ENCODE results near the gene PPP4C. TPM values are rescaled to one million over a fixed set of nuclear protein-coding genes. Genes with fewer than 3 reads are reported as not detected.

PPP4C gene
- total and polyA plus RNA-seq, 12 donors: 39.2 to 136 (median 80.8) TPM

- H3K4me3 ChIP-seq: peak overlapping the region; percentile 37 to 96 (median 66)
- H3K4me1 ChIP-seq (replicated peaks in 1 of 2): peaks cover 32 to 35% of the 10 kb centered on the region in 2 donors
- H3K27me3 ChIP-seq: no peaks in the 10 kb centered on the region
- 1 to 10% (median 7%) methylated on average over 19 to 27 of the region's 27 CpGs for WGBS, 4 donors
- intact Hi-C loops (cut with DNase I): no loop called here
- H3K9me3 ChIP-seq (replicated peaks in 1 of 3): no peaks in the 10 kb centered on the region
- peaks cover 0 to 24% of the 10 kb centered on the region in 2 donors for H3K36me3 ChIP-seq (replicated peaks in 1 of 2)
- TF ChIP-seq POLR2A (IDR thresholded peaks at IDR 0.05) (peak in 1 of 2 donors; percentile 46), CTCF (IDR thresholded peaks at IDR 0.05) (peak in 4 of 6 experiments; percentile 13 to 34 (median 26))
- peak; percentile 71 to 90 (median 79) for DNase-seq
- peak overlapping the region; percentile 92 to 100 (median 99) for H3K27ac ChIP-seq
Observed at GRCh38 chr16:30063893-30064728, 11.7 kb upstream of the PPP4C start.

GRCh38 chr16:30064729-30065101, 11.1 kb upstream of the PPP4C start:
- DNase-seq: no peak
- Histone ChIP-seq H3K4me1 (replicated peaks in 1 of 2) (peaks cover 37 to 41% of the 10 kb centered on the region in 2 donors), H3K9me3 (replicated peaks in 1 of 3) (no peaks in the 10 kb centered on the region), H3K4me3 (peak overlapping the region; percentile 37 to 96 (median 66)), H3K27ac (peak overlapping the region; percentile 92 to 100 (median 99)), H3K36me3 (replicated peaks in 1 of 2) (peaks cover 0 to 30% of the 10 kb centered on the region in 2 donors), H3K27me3 (no peaks in the 10 kb centered on the region)
- intact Hi-C loops (cut with DNase I): no loop called here
- WGBS, 4 donors: 0 to 1% (median 0%) methylated on average over 5 to 25 of the region's 25 CpGs
- TF ChIP-seq POLR2A (IDR thresholded peaks at IDR 0.05): peak in 1 of 2 donors; percentile 80
- no peak for TF ChIP-seq CTCF (IDR thresholded peaks at IDR 0.05)

GRCh38 chr16:30065102-30065942, 10.5 kb upstream of the PPP4C start, which contains the start of gene ALDOA:
TSS of gene ALDOA (plus strand) at chr16:30065760. CDS start at chr16:30066898, 1,138 bp downstream.
- peaks cover 0 to 36% of the 10 kb centered on the region in 2 donors for H3K36me3 ChIP-seq (replicated peaks in 1 of 2)
- intact Hi-C loops (cut with DNase I): no loop called here
- H3K27me3 ChIP-seq: no peaks in the 10 kb centered on the region
- WGBS, 4 donors: 0 to 1% (median 0%) methylated on average over 6 to 99 of the region's 99 CpGs
- H3K9me3 ChIP-seq (replicated peaks in 1 of 3): no peaks in the 10 kb centered on the region
- peak within 1 kb of the TSS; percentile 92 to 100 (median 99) for H3K27ac ChIP-seq
- peak; percentile 98 to 99 (median 99) for DNase-seq
- peak in 1 of 6 experiments; percentile 29 for TF ChIP-seq CTCF (IDR thresholded peaks at IDR 0.05)
- TF ChIP-seq POLR2A (IDR thresholded peaks at IDR 0.05): peak; percentile 99
- H3K4me3 ChIP-seq: peak within 1 kb of the TSS; percentile 45 to 96 (median 88)
- peaks cover 41 to 48% of the 10 kb centered on the region in 2 donors for H3K4me1 ChIP-seq (replicated peaks in 1 of 2)

Data from adrenal gland (tissue), 12 donors.